Prostate gland (tissue), 2 donors: ENCODE measurements around the gene YARS1. TPM values are rescaled to one million over a fixed set of nuclear protein-coding genes. Genes with fewer than 3 reads are reported as not detected.
"Not testable (repeated sequence)": the region's sequence is repeated elsewhere in the genome, so short reads cannot be mapped to it uniquely, and the experiment has no call there.

Experiments used
- DNase-seq: peaks from one replicate; pipeline ENCODE4 v3.0.0-alpha.2; 2019; ENCODE audit warnings: low spot score
- H3K27ac ChIP-seq, 2 donors: fragments of 200-600 bp; sonication (generic); 2 replicates each; pipeline ENCODE4 v1.5.1; 2017 to 2019
- H3K27me3 ChIP-seq: fragments of 200-600 bp; sonication (generic); replicated peaks from 2 replicates; pipeline ENCODE4 v1.5.1; 2019; ENCODE audit not compliant: insufficient read depth
- H3K36me3 ChIP-seq, 2 donors: fragments of 200-600 bp; sonication (generic); 1 replicate in 1 of 2; 2 replicates in 1 of 2; pipeline versions ENCODE4 v1.5.1 to v1.8.1; 2017 to 2019
- H3K4me1 ChIP-seq: fragments of 200-600 bp; sonication (generic); replicated peaks from 2 replicates; pipeline ENCODE4 v1.5.1; 2019
- H3K4me3 ChIP-seq, 2 donors: fragments of 200-600 bp; sonication (generic); 2 replicates each; pipeline ENCODE4 v1.5.1; 2017 to 2019
- H3K9me3 ChIP-seq: fragments of 200-600 bp; sonication (generic); 2 replicates; pipeline ENCODE4 v1.5.1; 2017
- CTCF ChIP-seq, 4 experiments: fragments of 200-600 bp in 2 of 4; fragments of 450-650 bp in 2 of 4; sonication (generic) in 2 of 4; IDR thresholded peaks; 1 replicate in 3 of 4; 2 replicates in 1 of 4; pipeline ENCODE4 v1.5.1; 2016 to 2019; ENCODE audit warnings: antibody characterized with exemption in 4 of 4, mild to moderate bottlenecking in 2 of 4, moderate library complexity in 2 of 4
- POLR2A ChIP-seq: fragments of 450-650 bp; IDR thresholded peaks from one replicate; pipeline ENCODE4 v1.6.1; 2016; ENCODE audit warnings: antibody characterized with exemption, mild to moderate bottlenecking
- POLR2AphosphoS5 ChIP-seq: sonication (generic); formaldehyde crosslinking; IDR thresholded peaks from one replicate; pipeline ENCODE4 v1.6.1; 2017; ENCODE audit warnings: antibody characterized with exemption
- WGBS: methylation state at CpG from one replicate; pipeline ENCODE4 v1.1.5; 2018; 5-methylcytosine and 5-hydroxymethylcytosine counted together
- intact Hi-C: fragments of 100-400 bp; cut with DNase I; formaldehyde crosslinking; loops from one replicate; pipeline ENCODE4 v1.14.2; 2022
- total RNA-seq, 2 donors: library from RNA; depleted of rRNA; stranded (reverse); fragments of >200 nt; gene quantifications; one replicate each; pipeline ENCODE4 v1.1.0, GENCODE V29; 2016

The YARS1 gene
- total RNA-seq, 2 donors from 2014 or later = 32.0 to 63.5 TPM

DNA sequence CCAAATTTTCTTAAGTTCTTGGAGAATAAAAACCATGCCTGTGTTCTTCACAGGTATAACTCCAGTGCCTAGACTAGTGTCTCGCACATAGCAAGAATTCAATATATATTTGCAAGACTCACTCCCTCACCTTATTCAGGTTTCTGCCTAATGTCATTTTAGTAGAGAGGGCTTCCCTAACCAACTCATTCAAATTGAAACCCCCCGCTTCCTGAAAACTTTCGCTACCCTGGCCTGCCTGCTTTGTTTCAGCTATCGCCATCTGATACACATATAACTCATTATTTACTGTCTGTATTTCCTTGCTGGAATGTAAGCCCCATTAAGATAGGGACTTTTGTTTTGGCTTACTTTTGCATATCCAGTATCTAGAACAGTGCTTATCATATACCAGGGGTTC, 8.6 kb downstream of the YARS1 start:
- Histone ChIP-seq H3K9me3 (no peaks in the 10 kb centered on the region), H3K27ac (no peak overlapping the region), H3K36me3 (no peaks in the 10 kb centered on the region), H3K27me3 (no peaks in the 10 kb centered on the region), H3K4me1 (no peaks in the 10 kb centered on the region), H3K4me3 (no peak overlapping the region)
- DNase-seq = no peak
- intact Hi-C loops = no loop called here
- TF ChIP-seq POLR2A (no peak), CTCF (IDR thresholded peaks at IDR 0.05) (no peak), POLR2AphosphoS5 (no peak)
- WGBS = 97% methylated on average over 4 of the region's 4 CpGs

DNA sequence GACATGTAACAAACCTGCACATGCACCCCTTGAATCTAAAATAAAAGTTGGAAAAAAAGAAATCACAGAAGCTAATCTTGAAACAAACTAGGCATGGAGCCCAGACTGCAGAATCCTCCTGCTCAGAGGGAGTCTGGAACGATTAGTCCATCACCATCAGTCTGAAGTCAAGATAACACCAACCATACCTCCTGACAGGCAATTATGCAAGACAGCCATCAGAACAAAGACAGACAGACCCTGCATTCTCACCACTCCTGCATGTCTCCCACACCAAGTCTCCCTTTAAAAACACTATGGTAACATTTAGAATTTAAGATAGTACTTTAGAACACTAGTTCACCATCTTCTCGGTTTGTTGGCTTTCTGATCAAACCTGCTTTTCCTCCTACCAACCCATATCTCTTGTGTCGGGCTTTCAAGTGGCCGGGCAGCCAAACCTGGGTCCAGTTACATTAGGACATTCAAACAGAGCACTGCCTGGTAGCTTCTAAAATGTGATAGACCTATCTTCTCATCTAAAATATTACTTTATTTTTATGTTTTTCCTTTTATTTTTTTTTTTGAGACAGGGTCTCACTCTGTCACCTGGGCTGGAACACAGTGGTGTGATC, 10.1 kb downstream of the YARS1 start:
- Histone ChIP-seq H3K27me3 (no peaks in the 10 kb centered on the region), H3K4me1 (no peaks in the 10 kb centered on the region), H3K36me3 (no peaks in the 10 kb centered on the region), H3K9me3 (no peaks in the 10 kb centered on the region), H3K4me3 (no peak overlapping the region), H3K27ac (no peak overlapping the region)
- intact Hi-C loops = no loop called here
- TF ChIP-seq POLR2A = no peak
- no peak for TF ChIP-seq CTCF (IDR thresholded peaks at IDR 0.05)
- TF ChIP-seq POLR2AphosphoS5 = no peak
- no peak for DNase-seq
- WGBS = 70% methylated on average over 4 of the region's 4 CpGs

- no peaks in the 10 kb centered on the region for H3K27me3 ChIP-seq
- intact Hi-C loops = no loop called here
- H3K36me3 ChIP-seq = no peaks in the 10 kb centered on the region
- H3K4me1 ChIP-seq = no peaks in the 10 kb centered on the region
- WGBS = 80% methylated on average over 6 of the region's 6 CpGs
- no peak overlapping the region for H3K27ac ChIP-seq
- no peak for DNase-seq
- no peak overlapping the region for H3K4me3 ChIP-seq
- TF ChIP-seq POLR2AphosphoS5 = no peak
- no peak for TF ChIP-seq POLR2A
- no peak for TF ChIP-seq CTCF (IDR thresholded peaks at IDR 0.05)
- H3K9me3 ChIP-seq = no peaks in the 10 kb centered on the region
Measured at GRCh38 chr1:32806290-32806689, 10.9 kb downstream of the YARS1 start.

DNA sequence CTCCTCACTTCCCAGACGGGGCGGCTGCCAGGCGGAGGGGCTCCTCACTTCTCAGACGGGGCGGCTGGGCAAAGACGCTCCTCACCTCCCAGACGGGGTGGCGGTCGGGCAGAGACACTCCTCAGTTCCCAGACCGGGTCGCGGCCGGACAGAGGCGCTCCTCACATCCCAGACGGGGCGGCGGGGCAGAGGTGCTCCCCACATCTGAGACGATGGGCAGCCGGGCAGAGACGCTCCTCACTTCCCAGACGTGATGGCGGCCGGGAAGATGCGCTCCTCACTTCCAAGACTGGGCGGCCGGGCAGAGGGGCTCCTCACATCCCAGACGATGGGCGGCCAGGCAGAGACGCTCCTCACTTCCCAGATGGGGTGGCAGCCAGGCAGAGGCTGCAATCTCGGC, 12.7 kb downstream of the YARS1 start:
- DNase-seq, H3K4me1 ChIP-seq, H3K4me3 ChIP-seq, H3K36me3 ChIP-seq, intact Hi-C loops, H3K27ac ChIP-seq, H3K27me3 ChIP-seq, H3K9me3 ChIP-seq: not testable (repeated sequence)
- WGBS = 98% methylated on average over 21 of the region's 30 CpGs

DNA sequence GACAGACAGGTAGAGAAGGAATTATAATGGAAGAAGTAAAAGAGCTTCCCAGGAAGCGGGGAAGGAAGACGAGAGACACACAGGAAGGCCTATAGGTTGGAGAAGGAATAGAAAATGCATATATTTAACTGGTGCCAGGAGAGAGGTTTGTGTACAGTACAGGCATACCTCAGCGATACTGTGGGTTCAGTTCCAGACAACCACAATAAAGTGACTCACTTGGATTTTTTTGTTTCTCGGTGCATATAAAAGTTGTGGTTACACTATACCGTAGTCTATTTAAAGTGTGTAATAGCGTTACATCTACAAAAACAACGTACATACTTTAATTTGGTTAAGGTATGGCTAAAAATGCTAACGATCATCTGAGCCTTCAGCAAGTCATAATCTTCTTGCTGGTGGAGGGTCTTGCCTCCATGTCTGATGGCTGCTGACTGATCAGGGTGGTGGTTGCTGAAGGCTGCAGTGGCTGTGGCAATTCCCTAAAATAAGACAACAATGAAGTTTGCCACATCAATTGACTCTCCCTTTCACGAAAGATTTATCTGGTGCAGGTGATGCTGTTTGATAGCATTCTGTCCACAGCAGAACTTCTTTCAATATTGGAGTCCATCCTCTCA, 16.0 kb downstream of the YARS1 start:
- no peaks in the 10 kb centered on the region for H3K36me3 ChIP-seq
- no peaks in the 10 kb centered on the region for H3K4me1 ChIP-seq

More for the DNA sequence above, 16.0 kb downstream of the YARS1 start:
- Histone ChIP-seq H3K4me3 (no peak overlapping the region), H3K9me3 (no peaks in the 10 kb centered on the region), H3K27me3 (no peaks in the 10 kb centered on the region), H3K27ac (no peak overlapping the region)
- no peak for TF ChIP-seq POLR2AphosphoS5
- TF ChIP-seq CTCF (IDR thresholded peaks at IDR 0.05) = no peak
- no peak for TF ChIP-seq POLR2A
- WGBS = 79% methylated on average over 9 of the region's 9 CpGs
- intact Hi-C loops = no loop called here
- no peak for DNase-seq
